OCI-M1 (cell line): ENCODE results near the gene TWF2.

Experiments
- DNase-seq: peaks from one replicate; lab custom pipeline; 2025; lab: John Stamatoyannopoulos, UW

Gene TWF2

GRCh38 chr3:52181543-52181942 lies 57.4 kb downstream of the TWF2 start:
- DNase-seq = no peak
